H54 (cell line): Measurements from ENCODE around the gene DAPK1.

ENCODE experiments used
- DNase-seq: peaks from one replicate; pipeline ENCODE4 v3.0.0; 2011; ENCODE audit warnings: low spot score, mixed read lengths; ENCODE audit not compliant: insufficient read length
- FAIRE-seq: peaks from 3 replicates; lab custom pipeline; 2011; peaks lifted over from hg19 to GRCh38; lab: Jason Lieb, UNC
- POLR2A ChIP-seq: IDR thresholded peaks from 2 replicates; pipeline ENCODE4 v1.6.1; 2011; ENCODE audit warnings: low read depth, mild to moderate bottlenecking, low read length

The DAPK1 gene

GRCh38 chr9:87551772-87552217 lies 54.1 kb downstream of the DAPK1 start:
- FAIRE-seq (no peak), DNase-seq (no peak)
- TF ChIP-seq POLR2A, result no peak

- DNase-seq, result no peak
- no peak for FAIRE-seq
- TF ChIP-seq POLR2A, result no peak
Observed at GRCh38 chr9:87554171-87554910, 56.7 kb downstream of the DAPK1 start.

- no peak for DNase-seq
- TF ChIP-seq POLR2A, result no peak
- FAIRE-seq, result no peak
Observed at GRCh38 chr9:87554976-87555375, 57.3 kb downstream of the DAPK1 start.

GRCh38 chr9:87556039-87556438 lies 58.4 kb downstream of the DAPK1 start:
- no peak for TF ChIP-seq POLR2A
- FAIRE-seq (no peak), DNase-seq (no peak)

- no peak for TF ChIP-seq POLR2A
- FAIRE-seq, result no peak
- no peak for DNase-seq
Observed at GRCh38 chr9:87556821-87557220, 59.2 kb downstream of the DAPK1 start.

GRCh38 chr9:87557996-87558395 lies 60.3 kb downstream of the DAPK1 start:
- no peak for DNase-seq
- TF ChIP-seq POLR2A, result no peak
- no peak for FAIRE-seq

GRCh38 chr9:87558606-87559190 lies 61.0 kb downstream of the DAPK1 start:
- TF ChIP-seq POLR2A, result no peak
- no peak for FAIRE-seq

GRCh38 chr9:87562062-87562461 lies 64.4 kb downstream of the DAPK1 start:
- DNase-seq (no peak), FAIRE-seq (no peak)
- no peak for TF ChIP-seq POLR2A

More at GRCh38 chr9:87558606-87559190, 61.0 kb downstream of the DAPK1 start:
- no peak for DNase-seq

GRCh38 chr9:87562530-87563170 lies 65.0 kb downstream of the DAPK1 start:
- FAIRE-seq, result no peak

GRCh38 chr9:87564111-87564510 lies 66.4 kb downstream of the DAPK1 start:
- no peak for DNase-seq
- TF ChIP-seq POLR2A, result no peak
- FAIRE-seq, result no peak

More at GRCh38 chr9:87562530-87563170, 65.0 kb downstream of the DAPK1 start:
- DNase-seq, result no peak
- TF ChIP-seq POLR2A, result no peak

GRCh38 chr9:87564791-87565241 lies 67.1 kb downstream of the DAPK1 start:
- DNase-seq (no peak), FAIRE-seq (no peak)
- TF ChIP-seq POLR2A, result no peak

- DNase-seq, result no peak
- no peak for TF ChIP-seq POLR2A
- FAIRE-seq, result no peak
Observed at GRCh38 chr9:87567001-87567400, 69.3 kb downstream of the DAPK1 start.

GRCh38 chr9:87567571-87567970 lies 69.9 kb downstream of the DAPK1 start:
- FAIRE-seq (no peak), DNase-seq (no peak)
- no peak for TF ChIP-seq POLR2A

GRCh38 chr9:87567983-87568382 lies 70.3 kb downstream of the DAPK1 start:
- FAIRE-seq (no peak), DNase-seq (no peak)
- TF ChIP-seq POLR2A, result no peak
